Ovary (tissue), 3 donors: ENCODE measurements around the gene METTL16.
A peak's percentile ranks its signal among the peaks of the same experiment; 100 is the strongest.

Source experiments
- CTCF ChIP-seq, 3 donors: fragments of 450-650 bp in 2 of 3; fragments of 200-600 bp in 1 of 3; IDR thresholded peaks; one replicate each; pipeline versions ENCODE4 v1.5.1 to v1.8.0; 2016 to 2022; ENCODE audit warnings: antibody characterized with exemption in 3 of 3, mild to moderate bottlenecking in 1 of 3
- EP300 ChIP-seq: sonication (generic); formaldehyde crosslinking; IDR thresholded peaks from one replicate; pipeline ENCODE4 v1.6.1; 2017; ENCODE audit warnings: antibody characterized with exemption
- POLR2A ChIP-seq: fragments of 450-650 bp; IDR thresholded peaks from one replicate; pipeline ENCODE4 v1.6.1; 2017; ENCODE audit warnings: antibody characterized with exemption, mild to moderate bottlenecking, moderate library complexity
- donor health status: DM: no; HTN: no; CAD: no.

GRCh38 chr17:2399572-2400473 lies 111.9 kb downstream of the METTL16 start:
- TF ChIP-seq CTCF (IDR thresholded peaks at IDR 0.05) (no peak), POLR2A (peak; percentile 93), EP300 (peak; percentile 78)
